Astrocyte of the cerebellum (primary cell): ENCODE data around the gene ANP32A.

ENCODE experiments used
- DNase-seq: peaks from one replicate; pipeline ENCODE4 v3.0.0-alpha.2; 2011; ENCODE audit warnings: low read depth
- H3K4me3 ChIP-seq: 2 replicates; pipeline ENCODE4 v1.5.1; 2011; ENCODE audit warnings: mild to moderate bottlenecking, low read depth, low read length, moderate library complexity
- CTCF ChIP-seq: IDR thresholded peaks from 2 replicates; pipeline ENCODE4 v1.5.1; 2012; ENCODE audit warnings: low read length, low read depth, moderate library complexity, mild to moderate bottlenecking; ENCODE audit errors: missing control alignments
- in situ Hi-C: cut with HindIII; loops from 2 replicates; pipeline ENCODE4 v1.10.0; 2017; ENCODE audit warnings: low sequenced_read_pairs

ANP32A gene

GRCh38 chr15:68749365-68749764 lies 71.3 kb downstream of the ANP32A start:
- TF ChIP-seq CTCF = no peak
- no peak overlapping the region for H3K4me3 ChIP-seq
- no peak for DNase-seq
- in situ Hi-C loops = no loop called here

- no peak overlapping the region for H3K4me3 ChIP-seq
- TF ChIP-seq CTCF = no peak
- no peak for DNase-seq
- in situ Hi-C loops = no loop called here
Observed at GRCh38 chr15:68743256-68743655, 77.4 kb downstream of the ANP32A start.

GRCh38 chr15:68739390-68740080 lies 81.2 kb downstream of the ANP32A start:
- no peak for TF ChIP-seq CTCF
- DNase-seq = no peak
- no peak overlapping the region for H3K4me3 ChIP-seq
- in situ Hi-C loops = no loop called here

- DNase-seq = no peak
- no peak for TF ChIP-seq CTCF
- in situ Hi-C loops = no loop called here
- no peak overlapping the region for H3K4me3 ChIP-seq
Observed at GRCh38 chr15:68735610-68736009, 85.1 kb downstream of the ANP32A start.

GRCh38 chr15:68734881-68735280 lies 85.8 kb downstream of the ANP32A start:
- no peak for TF ChIP-seq CTCF
- in situ Hi-C loops = no loop called here
- DNase-seq = no peak

GRCh38 chr15:68734352-68734751 lies 86.3 kb downstream of the ANP32A start:
- H3K4me3 ChIP-seq = no peak overlapping the region
- in situ Hi-C loops = no loop called here
- no peak for DNase-seq
- no peak for TF ChIP-seq CTCF

More at GRCh38 chr15:68734881-68735280, 85.8 kb downstream of the ANP32A start:
- H3K4me3 ChIP-seq = no peak overlapping the region
